T-helper 2 cell treated with Interferon-gamma antibody and Interleukin-4, amounts not matched to agents 100 ng/mL and 5 ng/mL, for 36 hours (primary cell): Measurements from ENCODE around the gene LRP1B. TPM values are rescaled to one million over a fixed set of nuclear protein-coding genes. Genes with fewer than 3 reads are reported as not detected.

Source experiments
- intact Hi-C: fragments of 100-400 bp; cut with micrococcal nuclease; formaldehyde crosslinking; loops from one replicate; pipeline ENCODE4 v1.15.1; 2023
- total RNA-seq: library from RNA; stranded (reverse); gene quantifications from 2 replicates; pipeline ENCODE4 v1.2.3, GENCODE V29; 2022

The LRP1B gene
- total RNA-seq, 1 donor from 2014 or later: not detected

GRCh38 chr2:142042536-142043199 lies 88.1 kb downstream of the LRP1B start:
- intact Hi-C loops: no loop called here

- intact Hi-C loops: no loop called here
Observed at GRCh38 chr2:142041996-142042395, 88.8 kb downstream of the LRP1B start.

- intact Hi-C loops: no loop called here
Observed at GRCh38 chr2:142041105-142041504, 89.7 kb downstream of the LRP1B start.

- intact Hi-C loops: no loop called here
Observed at GRCh38 chr2:142040556-142040955, 90.3 kb downstream of the LRP1B start.

- intact Hi-C loops: no loop called here
Observed at GRCh38 chr2:142038826-142039225, 92.0 kb downstream of the LRP1B start.

- intact Hi-C loops: no loop called here
Observed at GRCh38 chr2:142037744-142038143, 93.1 kb downstream of the LRP1B start.

- intact Hi-C loops: no loop called here
Observed at GRCh38 chr2:142037066-142037465, 93.8 kb downstream of the LRP1B start.

GRCh38 chr2:142033393-142033792 lies 97.4 kb downstream of the LRP1B start:
- intact Hi-C loops: no loop called here

GRCh38 chr2:142031656-142032055 lies 99.2 kb downstream of the LRP1B start:
- intact Hi-C loops: no loop called here

- intact Hi-C loops: no loop called here
Observed at GRCh38 chr2:142030735-142031134, 100.1 kb downstream of the LRP1B start.

GRCh38 chr2:142029974-142030373 lies 100.8 kb downstream of the LRP1B start:
- intact Hi-C loops: no loop called here

- intact Hi-C loops: no loop called here
Observed at GRCh38 chr2:142025394-142025793, 105.4 kb downstream of the LRP1B start.

- intact Hi-C loops: no loop called here
Observed at GRCh38 chr2:142020368-142020767, 110.4 kb downstream of the LRP1B start.

GRCh38 chr2:142014536-142014935 lies 116.3 kb downstream of the LRP1B start:
- intact Hi-C loops: no loop called here

- intact Hi-C loops: no loop called here
Observed at GRCh38 chr2:142012797-142013196, 118.0 kb downstream of the LRP1B start.

GRCh38 chr2:142010477-142011270 lies 120.1 kb downstream of the LRP1B start:
- intact Hi-C loops: no loop called here

GRCh38 chr2:142008135-142008744 lies 122.6 kb downstream of the LRP1B start:
- intact Hi-C loops: no loop called here

- intact Hi-C loops: no loop called here
Observed at GRCh38 chr2:141994066-141994465, 136.8 kb downstream of the LRP1B start.

- intact Hi-C loops: no loop called here
Observed at GRCh38 chr2:141992695-141993094, 138.1 kb downstream of the LRP1B start.

GRCh38 chr2:141968433-141968832 lies 162.4 kb downstream of the LRP1B start:
- intact Hi-C loops: no loop called here

- intact Hi-C loops: no loop called here
Observed at GRCh38 chr2:141967980-141968379, 162.8 kb downstream of the LRP1B start.

GRCh38 chr2:141967503-141967902 lies 163.3 kb downstream of the LRP1B start:
- intact Hi-C loops: no loop called here
